ENCODE data around the gene AQP12B. TPM values are rescaled to one million over a fixed set of nuclear protein-coding genes. Genes with fewer than 3 reads are reported as not detected.
"Not testable (repeated sequence)": the region's sequence is repeated elsewhere in the genome, so short reads cannot be mapped to it uniquely, and the experiment has no call there.

The AQP12B gene
- total and polyA plus RNA-seq, 4 experiments from 2014 or later: not detected

- H3K4me1 Mint-ChIP-seq; DNase-seq; H3K27ac Mint-ChIP-seq; H3K4me1 ChIP-seq (ENCODE audit: insufficient read depth, low read length); H3K9me3 ChIP-seq (ENCODE audit: control insufficient read depth in 1 of 2, low read length in 2 of 2); H3K36me3 Mint-ChIP-seq; H3K27ac ChIP-seq (ENCODE audit: low read depth, low read length); H3K27me3 Mint-ChIP-seq; H3K27me3 ChIP-seq (ENCODE audit: insufficient read depth, low read length); H3K4me3 Mint-ChIP-seq; H3K4me3 ChIP-seq (ENCODE audit: low read length in 2 of 2); H3K9me3 Mint-ChIP-seq; H3K36me3 ChIP-seq (ENCODE audit: insufficient read depth, low read length); intact Hi-C loops (cut with micrococcal nuclease); POLR2A ChIA-PET (ENCODE audit: partially characterized antibody); CTCF ChIA-PET (ENCODE audit: partially characterized antibody): not testable (repeated sequence)
Observed at GRCh38 chr2:240698852-240699561, 16.3 kb upstream of the AQP12B start.

- POLR2A ChIA-PET (ENCODE audit: partially characterized antibody); intact Hi-C loops (cut with micrococcal nuclease); H3K4me3 Mint-ChIP-seq; DNase-seq; H3K36me3 ChIP-seq (ENCODE audit: insufficient read depth, low read length); H3K4me3 ChIP-seq (ENCODE audit: low read length in 2 of 2); CTCF ChIA-PET (ENCODE audit: partially characterized antibody); H3K9me3 Mint-ChIP-seq; H3K4me1 Mint-ChIP-seq; H3K27me3 Mint-ChIP-seq; H3K27me3 ChIP-seq (ENCODE audit: insufficient read depth, low read length); H3K36me3 Mint-ChIP-seq; H3K27ac ChIP-seq (ENCODE audit: low read depth, low read length); H3K27ac Mint-ChIP-seq; H3K4me1 ChIP-seq (ENCODE audit: insufficient read depth, low read length); H3K9me3 ChIP-seq (ENCODE audit: control insufficient read depth in 1 of 2, low read length in 2 of 2): not testable (repeated sequence)
Observed at GRCh38 chr2:240696469-240696868, 13.8 kb upstream of the AQP12B start.

GRCh38 chr2:240695593-240695992, 12.9 kb upstream of the AQP12B start:
- H3K9me3 Mint-ChIP-seq; DNase-seq; H3K4me1 Mint-ChIP-seq; H3K4me3 ChIP-seq (ENCODE audit: low read length in 2 of 2); POLR2A ChIA-PET (ENCODE audit: partially characterized antibody); CTCF ChIA-PET (ENCODE audit: partially characterized antibody); H3K36me3 Mint-ChIP-seq; intact Hi-C loops (cut with micrococcal nuclease); H3K27me3 ChIP-seq (ENCODE audit: insufficient read depth, low read length); H3K27ac Mint-ChIP-seq; H3K27ac ChIP-seq (ENCODE audit: low read depth, low read length); H3K4me1 ChIP-seq (ENCODE audit: insufficient read depth, low read length); H3K36me3 ChIP-seq (ENCODE audit: insufficient read depth, low read length); H3K9me3 ChIP-seq (ENCODE audit: control insufficient read depth in 1 of 2, low read length in 2 of 2); H3K4me3 Mint-ChIP-seq; H3K27me3 Mint-ChIP-seq: not testable (repeated sequence)

GRCh38 chr2:240694304-240694703, 11.6 kb upstream of the AQP12B start:
- DNase-seq; H3K4me3 Mint-ChIP-seq; H3K36me3 Mint-ChIP-seq; H3K4me1 ChIP-seq (ENCODE audit: insufficient read depth, low read length); H3K27me3 Mint-ChIP-seq; CTCF ChIA-PET (ENCODE audit: partially characterized antibody); H3K9me3 Mint-ChIP-seq; H3K9me3 ChIP-seq (ENCODE audit: control insufficient read depth in 1 of 2, low read length in 2 of 2); intact Hi-C loops (cut with micrococcal nuclease); POLR2A ChIA-PET (ENCODE audit: partially characterized antibody); H3K36me3 ChIP-seq (ENCODE audit: insufficient read depth, low read length); H3K4me3 ChIP-seq (ENCODE audit: low read length in 2 of 2); H3K4me1 Mint-ChIP-seq; H3K27ac ChIP-seq (ENCODE audit: low read depth, low read length); H3K27me3 ChIP-seq (ENCODE audit: insufficient read depth, low read length); H3K27ac Mint-ChIP-seq: not testable (repeated sequence)

- H3K4me3 ChIP-seq (ENCODE audit: low read length in 2 of 2); CTCF ChIA-PET (ENCODE audit: partially characterized antibody); H3K4me1 ChIP-seq (ENCODE audit: insufficient read depth, low read length); DNase-seq; H3K27ac ChIP-seq (ENCODE audit: low read depth, low read length); H3K36me3 Mint-ChIP-seq; H3K27me3 Mint-ChIP-seq; POLR2A ChIA-PET (ENCODE audit: partially characterized antibody); H3K27ac Mint-ChIP-seq; H3K4me3 Mint-ChIP-seq; H3K9me3 Mint-ChIP-seq; H3K9me3 ChIP-seq (ENCODE audit: control insufficient read depth in 1 of 2, low read length in 2 of 2); H3K27me3 ChIP-seq (ENCODE audit: insufficient read depth, low read length); intact Hi-C loops (cut with micrococcal nuclease); H3K4me1 Mint-ChIP-seq; H3K36me3 ChIP-seq (ENCODE audit: insufficient read depth, low read length): not testable (repeated sequence)
Observed at GRCh38 chr2:240692583-240693561, 10.2 kb upstream of the AQP12B start.

- DNase-seq; H3K27ac ChIP-seq (ENCODE audit: low read depth, low read length); intact Hi-C loops (cut with micrococcal nuclease); H3K27me3 Mint-ChIP-seq; H3K36me3 Mint-ChIP-seq; H3K4me3 ChIP-seq (ENCODE audit: low read length in 2 of 2); H3K4me1 ChIP-seq (ENCODE audit: insufficient read depth, low read length); H3K9me3 ChIP-seq (ENCODE audit: control insufficient read depth in 1 of 2, low read length in 2 of 2); H3K36me3 ChIP-seq (ENCODE audit: insufficient read depth, low read length); H3K27me3 ChIP-seq (ENCODE audit: insufficient read depth, low read length); POLR2A ChIA-PET (ENCODE audit: partially characterized antibody); H3K4me1 Mint-ChIP-seq; H3K27ac Mint-ChIP-seq; CTCF ChIA-PET (ENCODE audit: partially characterized antibody); H3K9me3 Mint-ChIP-seq: not testable (repeated sequence)
- peak within 1 kb of the TSS in 4 of 8 donors; percentile 21 to 66 (median 42) for H3K4me3 Mint-ChIP-seq
Observed at GRCh38 chr2:240691631-240692420, 9.1 kb upstream of the AQP12B start, which contains the start of gene AQP12A. Gene AQP12A, plus strand, starts transcription at chr2:240691866. Its CDS starts 48 bp downstream, at chr2:240691914.

GRCh38 chr2:240691075-240691427, 8.4 kb upstream of the AQP12B start:
- H3K9me3 Mint-ChIP-seq; H3K9me3 ChIP-seq (ENCODE audit: control insufficient read depth in 1 of 2, low read length in 2 of 2); H3K4me1 ChIP-seq (ENCODE audit: insufficient read depth, low read length); H3K4me1 Mint-ChIP-seq; H3K27me3 Mint-ChIP-seq; H3K4me3 ChIP-seq (ENCODE audit: low read length in 2 of 2); H3K27me3 ChIP-seq (ENCODE audit: insufficient read depth, low read length); H3K27ac Mint-ChIP-seq; POLR2A ChIA-PET (ENCODE audit: partially characterized antibody); intact Hi-C loops (cut with micrococcal nuclease); H3K36me3 ChIP-seq (ENCODE audit: insufficient read depth, low read length); H3K27ac ChIP-seq (ENCODE audit: low read depth, low read length); H3K36me3 Mint-ChIP-seq; CTCF ChIA-PET (ENCODE audit: partially characterized antibody); DNase-seq: not testable (repeated sequence)
- peak overlapping the region in 2 of 8 donors; percentile 21 to 31 for H3K4me3 Mint-ChIP-seq

Measured in CD4-positive, alpha-beta memory T cell (primary cell).